GM21723 (cell line): ENCODE results near the gene IFT80.
A peak's percentile ranks its signal among the peaks of the same experiment; 100 is the strongest.

Experiments used
- ATAC-seq: cut with Tn5 transposase; IDR thresholded peaks from one replicate; pipeline ENCODE4 v1.9.1; 2021; ENCODE audit warnings: mild to moderate bottlenecking, moderate library complexity; ENCODE audit not compliant: unreplicated experiment

IFT80 gene

DNA sequence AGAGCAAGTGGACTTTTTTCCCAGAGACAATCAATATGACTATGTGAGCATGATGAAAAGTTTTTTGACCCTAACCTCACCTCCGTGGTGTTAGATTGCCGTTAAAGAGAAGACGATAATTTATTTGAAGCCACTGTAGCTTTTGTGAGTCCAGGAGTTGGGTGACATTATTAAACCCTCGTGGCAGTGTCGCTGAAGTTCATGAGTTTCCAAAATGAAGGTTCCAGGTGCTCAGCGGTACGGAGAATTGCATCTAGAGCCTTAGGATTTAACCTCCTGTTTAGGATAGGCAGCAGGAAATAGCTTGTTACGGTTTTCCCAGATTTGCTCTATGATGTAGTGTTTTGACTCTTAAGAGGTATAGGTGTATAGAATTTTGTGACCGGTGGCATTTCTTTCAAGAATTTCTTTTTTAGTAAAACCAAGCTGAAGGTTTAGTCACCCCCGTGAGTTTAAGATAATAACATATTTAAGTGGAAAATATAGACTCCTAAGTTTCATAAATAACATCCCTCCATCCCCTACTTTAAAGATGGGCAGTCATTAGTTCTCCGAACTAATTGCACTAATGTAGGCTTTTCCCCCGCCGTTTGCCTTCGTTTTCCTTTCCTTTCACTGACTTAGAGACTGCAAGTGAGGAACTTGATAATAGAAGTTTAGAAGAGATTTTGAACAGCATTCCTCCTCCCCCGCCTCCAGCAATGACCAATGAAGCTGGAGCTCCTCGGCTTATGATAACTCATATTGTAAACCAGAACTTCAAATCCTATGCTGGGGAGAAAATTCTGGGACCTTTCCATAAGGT is 2.5 kb upstream of the IFT80 start:
- no peak for ATAC-seq

DNA sequence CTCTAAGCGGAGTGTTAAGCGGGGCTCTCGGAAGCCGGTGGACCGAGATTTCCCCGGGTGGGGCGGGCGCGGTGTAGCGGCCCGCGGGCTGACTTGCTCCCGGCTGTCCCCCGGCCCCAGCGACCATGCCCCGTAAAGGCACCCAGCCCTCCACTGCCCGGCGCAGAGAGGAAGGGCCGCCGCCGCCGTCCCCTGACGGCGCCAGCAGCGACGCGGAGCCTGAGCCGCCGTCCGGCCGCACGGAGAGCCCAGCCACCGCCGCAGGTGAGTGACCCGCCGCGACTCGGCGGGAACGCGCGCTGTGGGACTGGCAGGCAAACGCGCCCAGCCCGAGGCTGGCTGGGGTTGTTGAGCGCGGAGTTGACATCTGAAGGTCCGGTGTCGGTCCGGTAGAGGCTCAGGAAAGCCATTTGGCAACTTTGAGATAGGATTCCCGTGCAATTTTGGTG is 1.7 kb upstream of the IFT80 start:
- ATAC-seq = peak; percentile 10

- peak; percentile 15 for ATAC-seq
These were observed 1.1 kb upstream of the IFT80 start for GRCh38 chr3:160400030-160400701.

GRCh38 chr3:160398820-160399124 is 253 bp downstream of the IFT80 start:
- ATAC-seq = peak; percentile 19

DNA sequence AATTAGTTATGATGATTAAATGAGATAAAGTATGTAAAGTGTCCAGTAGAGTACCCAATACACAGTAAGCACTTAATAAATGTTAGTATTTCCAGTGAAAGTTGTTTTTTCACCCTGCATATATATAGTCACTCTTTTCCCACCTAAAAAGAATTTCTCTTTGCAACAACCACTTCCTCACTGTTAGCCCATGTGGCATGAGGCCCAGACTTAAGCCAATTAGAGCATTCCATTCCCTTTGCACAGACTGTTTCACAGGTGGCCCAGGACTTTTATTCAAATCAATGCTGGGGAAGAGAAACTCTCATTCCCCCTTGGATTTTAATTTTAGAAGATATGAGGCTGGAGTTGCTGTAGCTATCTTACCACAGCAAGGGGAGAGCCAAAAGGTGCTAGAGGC is 3.7 kb downstream of the IFT80 start:
- ATAC-seq = no peak

- no peak for ATAC-seq
These were observed 5.0 kb downstream of the IFT80 start for GRCh38 chr3:160394009-160394392.

DNA sequence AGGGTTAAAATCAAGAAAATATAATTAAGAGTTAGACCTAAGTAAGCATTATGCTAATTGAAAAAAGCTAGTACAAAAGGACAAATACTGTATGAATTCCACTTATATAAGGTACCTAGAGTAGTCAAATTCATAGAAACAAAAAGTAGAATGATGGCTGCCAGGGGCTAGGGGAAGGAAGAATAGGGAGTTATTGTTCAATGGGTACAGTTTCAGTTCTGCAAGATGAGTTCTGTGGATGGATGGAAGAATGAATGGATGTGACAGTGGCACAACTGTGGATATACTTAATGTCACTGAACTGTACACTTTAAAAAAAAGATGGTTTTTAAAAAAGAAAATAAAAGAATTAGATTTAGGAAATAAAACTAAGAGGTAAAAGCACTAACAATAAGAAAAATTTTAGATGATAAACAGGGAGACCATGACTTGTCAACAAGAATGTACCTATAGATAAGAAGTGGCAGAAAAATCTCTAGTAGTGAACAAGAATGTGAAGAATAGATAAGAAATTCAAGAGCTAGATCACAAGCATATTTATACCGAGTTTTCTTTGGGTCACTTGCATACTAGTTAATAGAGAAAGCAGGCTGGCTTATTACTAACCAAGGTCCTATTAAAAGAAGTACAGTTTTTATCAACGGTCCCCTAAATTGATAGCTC is 5.5 kb downstream of the IFT80 start:
- no peak for ATAC-seq

- ATAC-seq = no peak
These were observed 6.2 kb downstream of the IFT80 start for GRCh38 chr3:160392798-160393197.

DNA sequence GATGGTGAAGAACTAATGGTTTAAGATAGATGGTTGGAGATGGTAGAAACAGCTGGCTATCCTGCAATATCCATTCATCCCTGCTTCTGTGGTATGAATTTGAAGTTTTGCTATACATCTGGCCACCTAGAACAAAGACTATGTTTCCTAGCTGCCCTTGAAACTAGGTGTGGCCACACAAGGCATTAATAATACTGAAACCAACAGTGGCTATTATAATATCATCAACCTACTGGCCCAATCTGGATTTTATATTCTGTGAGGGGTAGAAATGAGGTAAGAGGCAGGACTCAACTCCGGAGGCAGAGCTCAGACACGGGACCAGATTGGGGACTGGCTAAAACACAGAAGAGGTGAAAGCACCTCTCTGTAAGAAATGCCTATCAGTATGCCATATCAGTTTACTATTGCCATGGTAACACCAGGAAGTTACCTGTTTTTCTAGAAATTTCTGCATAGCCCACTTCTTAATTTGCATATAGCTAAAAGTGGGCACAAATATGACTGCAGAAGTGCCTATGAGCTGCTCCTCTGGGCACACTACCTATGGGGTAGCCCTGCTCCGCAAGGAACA is 8.4 kb downstream of the IFT80 start:
- ATAC-seq = no peak

DNA sequence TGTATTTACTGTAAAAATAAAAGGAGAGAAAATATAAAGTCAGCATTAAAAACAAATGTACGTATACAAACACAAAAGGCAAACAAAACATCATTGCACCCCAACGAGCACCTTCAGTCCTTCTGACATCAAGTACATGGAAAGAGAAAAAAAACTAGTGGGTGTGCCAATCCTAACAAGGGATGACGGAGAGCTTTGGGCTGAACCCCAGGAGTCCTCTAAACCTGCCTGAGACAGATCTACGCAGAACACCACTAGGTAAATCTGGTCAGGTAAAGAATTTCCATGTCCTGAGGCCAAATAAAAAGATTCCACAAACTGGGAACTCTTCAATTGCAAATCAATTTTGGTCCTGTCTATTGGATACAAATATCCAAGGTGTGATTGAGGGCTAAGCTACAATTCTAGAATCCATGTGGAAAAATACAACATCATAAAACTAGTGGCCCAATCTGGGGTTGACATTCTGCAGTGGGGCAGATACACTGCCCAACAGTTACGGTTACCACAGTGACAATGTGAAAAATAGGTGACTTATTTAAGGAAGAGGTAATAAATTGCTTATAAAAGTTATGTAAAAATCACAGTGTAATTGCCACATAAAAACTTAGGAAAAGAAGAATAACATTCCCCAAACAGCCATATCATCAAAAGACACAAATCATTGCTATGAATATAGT is 14.2 kb downstream of the IFT80 start:
- ATAC-seq = no peak

GRCh38 chr3:160381470-160381869 is 17.6 kb downstream of the IFT80 start:
- no peak for ATAC-seq

DNA sequence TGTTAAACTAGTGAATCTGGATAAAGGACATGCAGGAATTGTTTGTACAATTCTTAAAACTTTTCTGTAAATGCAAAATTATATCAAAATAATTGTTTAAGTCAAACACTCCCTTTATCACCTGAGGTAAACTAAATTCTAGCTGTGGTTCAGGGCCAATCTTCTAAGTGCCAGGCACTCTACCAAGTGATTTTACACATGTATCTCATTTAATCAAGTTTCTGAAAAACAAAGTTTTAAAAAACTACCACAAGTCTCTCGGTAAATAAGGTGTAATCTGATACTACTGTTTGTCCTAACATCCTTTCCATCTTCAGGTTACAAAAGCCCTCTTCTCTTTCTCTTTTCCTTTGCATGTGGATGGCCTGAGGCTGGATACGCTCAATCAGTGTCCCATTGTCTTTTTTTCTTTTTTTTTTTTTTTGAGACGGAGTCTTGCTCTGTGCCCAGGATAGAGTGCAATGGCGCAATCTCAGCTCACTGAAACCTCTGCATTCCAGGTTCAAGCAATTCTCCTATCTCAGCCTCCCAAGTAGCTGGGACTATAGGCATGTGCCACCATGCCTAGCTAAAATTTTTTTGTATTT is 19.3 kb downstream of the IFT80 start:
- ATAC-seq = no peak

GRCh38 chr3:160378331-160379109 is 20.5 kb downstream of the IFT80 start:
- ATAC-seq = no peak

DNA sequence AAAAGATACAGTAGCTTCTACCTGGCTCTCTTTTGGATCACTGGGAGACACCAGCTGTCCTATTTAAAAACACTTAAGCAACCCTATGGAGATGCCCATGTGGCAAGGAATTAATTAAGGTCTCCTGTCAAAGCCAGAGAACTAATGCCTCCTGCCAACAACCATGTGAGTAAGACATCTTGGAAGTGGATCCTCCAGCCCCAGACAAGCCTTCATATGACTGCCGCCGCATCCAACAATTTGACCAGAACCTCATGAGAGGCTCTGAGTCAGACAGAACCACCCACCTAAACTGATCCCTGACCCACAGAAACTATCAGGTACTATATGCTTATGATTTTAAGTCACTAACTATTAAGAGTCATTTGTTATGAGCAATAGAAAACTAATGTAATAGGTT is 22.3 kb downstream of the IFT80 start:
- no peak for ATAC-seq

DNA sequence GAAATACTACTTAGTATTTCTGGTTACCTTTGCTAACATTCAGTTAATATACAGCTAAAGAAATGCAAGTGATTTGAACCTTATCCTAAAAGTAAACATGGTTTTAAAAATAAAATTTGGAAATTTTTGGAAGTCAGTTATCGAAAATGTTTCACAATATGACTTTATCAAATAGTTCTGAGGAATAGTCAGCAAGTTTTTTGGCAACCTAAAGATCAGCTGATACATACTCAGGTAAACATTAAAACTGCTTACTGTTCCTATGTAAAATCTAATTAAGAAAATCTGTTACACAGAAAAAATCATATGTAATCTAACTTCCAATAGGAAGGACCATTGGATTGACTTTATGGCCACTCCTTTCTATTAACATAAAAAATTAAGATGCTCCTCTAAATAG is 24.1 kb downstream of the IFT80 start:
- no peak for ATAC-seq

DNA sequence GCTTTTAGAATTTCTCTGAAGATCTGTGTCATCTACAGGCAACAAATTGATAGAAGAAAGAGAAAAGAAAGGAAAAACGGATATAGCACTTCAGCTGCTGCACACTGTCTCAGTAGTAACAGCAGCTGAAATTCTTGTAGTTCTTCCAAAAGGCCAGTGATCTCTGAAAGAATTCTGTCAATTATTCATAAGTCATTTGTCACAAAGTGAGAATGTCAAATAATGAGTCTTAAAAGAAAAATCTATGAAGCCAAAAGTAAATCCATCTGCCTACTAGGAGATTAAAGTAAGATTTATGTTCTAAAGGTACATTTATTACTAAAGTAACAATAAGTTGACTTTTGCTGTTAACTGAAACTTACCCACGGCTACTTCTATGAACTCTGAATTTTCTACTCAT is 24.6 kb downstream of the IFT80 start:
- ATAC-seq = no peak

- no peak for ATAC-seq
These were observed 25.4 kb downstream of the IFT80 start for GRCh38 chr3:160373655-160374054.

DNA sequence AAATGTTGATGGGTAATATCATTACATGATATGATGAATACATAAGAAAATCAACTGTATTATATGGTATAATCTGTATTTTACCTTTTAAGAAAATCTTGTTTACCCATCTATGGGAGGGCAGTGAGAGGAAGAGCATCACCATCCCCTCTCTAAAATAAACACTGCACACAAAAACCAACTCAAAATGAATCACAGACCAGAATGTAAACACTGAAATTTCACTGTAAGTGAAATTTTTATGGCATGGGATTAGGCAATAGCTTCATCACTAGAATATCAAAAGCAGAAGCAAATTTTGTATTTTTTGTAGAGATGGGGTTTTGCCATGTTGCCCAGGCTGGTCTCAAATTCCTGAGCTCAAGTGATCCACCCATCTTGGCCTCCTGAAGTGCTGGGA is 26.2 kb downstream of the IFT80 start:
- no peak for ATAC-seq

DNA sequence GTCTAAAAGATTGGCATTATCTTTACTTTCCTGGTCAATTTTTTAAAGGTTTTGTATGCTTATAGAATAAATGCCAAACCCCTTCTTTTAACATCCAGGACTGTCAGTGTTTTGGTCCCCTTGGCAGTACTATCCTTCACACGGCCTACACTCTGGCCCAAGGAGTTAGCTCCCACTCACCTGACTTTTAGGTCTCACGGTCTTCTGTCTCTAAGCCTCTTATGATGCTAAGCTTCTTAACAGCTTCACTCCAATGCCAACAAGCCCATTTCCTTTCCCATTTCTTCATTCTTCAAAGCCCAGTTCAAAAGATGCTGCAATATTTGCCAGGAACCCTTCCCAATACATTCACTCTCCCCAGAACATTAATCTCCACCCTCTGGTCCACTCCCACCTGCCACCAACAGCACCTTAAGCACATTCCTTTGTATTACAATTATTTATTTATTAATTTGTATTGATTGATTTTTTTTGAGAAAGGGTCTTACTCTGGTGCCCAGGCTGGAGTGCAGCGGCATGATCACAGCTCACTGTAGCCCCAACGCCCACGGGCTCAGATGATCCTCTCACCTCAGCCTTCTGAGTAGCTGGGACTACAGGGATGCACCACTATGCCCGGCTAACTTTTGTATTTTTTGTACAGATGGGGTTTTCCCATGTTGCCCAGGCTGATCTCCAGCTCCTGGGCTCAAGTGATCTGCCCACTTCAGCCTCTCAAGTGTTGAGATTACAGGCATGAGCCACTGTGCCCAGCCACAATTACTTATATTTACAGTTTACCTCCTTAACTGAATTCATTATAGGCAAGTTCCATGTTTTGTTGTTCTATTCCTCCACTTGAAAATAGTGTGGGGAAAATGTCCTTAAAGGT is 27.8 kb downstream of the IFT80 start:
- ATAC-seq = no peak
